Fibroblast of skin of right biceps (primary cell): Measurements from ENCODE around the gene SLC5A4.
"Not testable (repeated sequence)": the region's sequence is repeated elsewhere in the genome, so short reads cannot be mapped to it uniquely, and the experiment has no call there.

Experiments
- DNase-seq: peaks from one replicate; pipeline ENCODE4 v3.0.0-alpha.2; 2013

SLC5A4 gene

GRCh38 chr22:32197553-32198226 lies 57.5 kb downstream of the SLC5A4 start:
- DNase-seq = not testable (repeated sequence)

- not testable (repeated sequence) for DNase-seq
These were observed 59.2 kb downstream of the SLC5A4 start for GRCh38 chr22:32195900-32196299.

GRCh38 chr22:32193346-32193745 lies 61.8 kb downstream of the SLC5A4 start:
- not testable (repeated sequence) for DNase-seq

- not testable (repeated sequence) for DNase-seq
These were observed 64.1 kb downstream of the SLC5A4 start for GRCh38 chr22:32191021-32191420.

- no peak for DNase-seq
These were observed 69.3 kb downstream of the SLC5A4 start for GRCh38 chr22:32185821-32186220.

GRCh38 chr22:32183625-32184024 lies 71.5 kb downstream of the SLC5A4 start:
- no peak for DNase-seq

GRCh38 chr22:32181043-32181442 lies 74.1 kb downstream of the SLC5A4 start:
- no peak for DNase-seq

GRCh38 chr22:32177221-32177765 lies 77.9 kb downstream of the SLC5A4 start:
- no peak for DNase-seq

- DNase-seq = no peak
These were observed 79.2 kb downstream of the SLC5A4 start for GRCh38 chr22:32175683-32176644.

- no peak for DNase-seq
These were observed 80.0 kb downstream of the SLC5A4 start for GRCh38 chr22:32175115-32175514.
